H1 (cell line): Measurements from ENCODE around the gene RASL10B. TPM values are rescaled to one million over a fixed set of nuclear protein-coding genes. Genes with fewer than 3 reads are reported as not detected.

Experiments used
- JUND ChIP-seq: IDR thresholded peaks from 2 replicates; pipeline ENCODE4 v1.6.1; 2011; ENCODE audit warnings: mild to moderate bottlenecking, improper control_type of control experiment, low read length
- KDM1A ChIP-seq: fragments of 200-600, 300-600 bp; sonication (generic); IDR thresholded peaks from 2 replicates; pipeline ENCODE4 v1.7.1; 2016; ENCODE audit warnings: mild to moderate bottlenecking, low read length, borderline replicate concordance
- RXRA ChIP-seq: IDR thresholded peaks from 2 replicates; pipeline ENCODE4 v1.6.1; 2011; ENCODE audit warnings: low read depth, mild to moderate bottlenecking, low read length, moderate library complexity; ENCODE audit not compliant: insufficient read depth
- SRF ChIP-seq: IDR thresholded peaks from 2 replicates; pipeline ENCODE4 v1.6.1; 2011; ENCODE audit warnings: mild to moderate bottlenecking, low read depth, low read length, moderate library complexity
- polyA plus RNA-seq, 7 experiments: library from polyadenylated mRNA; depleted of rRNA in 3 of 7; stranded (reverse) in 5 of 7; unstranded in 2 of 7; fragments of >200 nt in 5 of 7; fragments of 200-250 nt in 2 of 7; gene quantifications; 1 replicate in 5 of 7; 2 replicates in 1 of 7; 4 replicates in 1 of 7; pipeline versions ENCODE4 v1.2.1 to v1.2.3, GENCODE V29; 2011 to 2013; ENCODE audit warnings: missing spikeins in 2 of 7, mixed read lengths in 2 of 7
- total RNA-seq: library from RNA; stranded (reverse); fragmentation: NEBNext Ultra II Directional; extraction: Animal tissue kit (Norgen Biotek cat#: 25700); gene quantifications from 2 replicates; pipeline ENCODE4 v1.2.1, GENCODE V29; 2021

The RASL10B gene
- total and polyA plus RNA-seq, 2 of the 8 experiments (the other 6 are each of a cell fraction or from before 2014, with no cell fraction given): 17.5 to 22.8 TPM

- TF ChIP-seq KDM1A (no peak), SRF (no peak), JUND (no peak), RXRA (no peak)
Measured at GRCh38 chr17:35693662-35694061, 37.8 kb upstream of the RASL10B start (continued).
